ENCODE data around the gene COMMD10.
"Not testable (repeated sequence)": the region's sequence is repeated elsewhere in the genome, so short reads cannot be mapped to it uniquely, and the experiment has no call there.

The COMMD10 gene

DNA sequence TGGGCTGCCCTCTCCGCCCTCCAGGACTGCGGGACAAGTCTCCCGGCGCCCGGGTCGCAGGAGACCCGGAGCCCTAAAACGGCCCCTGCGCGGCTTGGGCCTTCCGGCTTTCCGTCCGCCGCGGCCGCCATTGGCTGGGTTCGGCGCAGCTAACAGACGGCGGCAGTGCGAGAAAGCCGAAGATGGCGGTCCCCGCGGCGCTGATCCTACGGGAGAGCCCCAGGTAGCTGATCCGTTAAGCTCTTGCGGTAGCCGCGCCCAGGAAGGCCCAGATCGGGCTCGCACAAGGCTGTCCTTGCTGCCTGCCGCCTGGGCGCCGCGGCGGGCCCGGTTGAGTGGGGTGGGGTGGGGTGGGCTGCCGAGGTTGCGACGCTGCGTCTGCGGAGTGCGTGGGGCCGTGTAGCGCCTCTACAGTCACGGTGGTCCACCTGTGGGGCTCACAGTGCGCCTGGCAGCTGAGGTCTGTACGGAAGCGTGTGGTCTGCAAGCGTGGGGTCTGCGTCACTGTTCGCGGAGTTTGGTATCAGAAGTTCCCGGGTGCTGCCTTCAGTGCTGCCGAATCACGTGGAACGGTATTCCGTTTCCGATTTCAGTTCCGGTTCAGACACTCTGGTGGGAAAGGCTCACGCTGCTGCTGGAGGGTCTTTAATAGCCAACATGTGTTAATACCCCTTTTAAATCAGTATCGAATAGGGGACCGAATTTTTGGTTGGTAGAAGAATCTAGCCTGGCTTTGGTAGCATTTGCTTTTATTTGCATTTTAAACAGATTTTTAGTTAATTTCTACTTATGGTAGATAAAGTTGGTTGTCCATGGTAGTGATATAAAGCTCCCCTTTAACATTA, at the start of gene COMMD10:
Gene COMMD10, plus strand, starts transcription at position 155 of the 845 bp plus-strand sequence.
- DNase-seq (ENCODE audit: low read depth, low spot score) = peak; percentile 52

GRCh38 chr5:116035123-116035522, 49.7 kb upstream of the COMMD10 start:
- DNase-seq (ENCODE audit: low read depth, low spot score) = no peak

DNA sequence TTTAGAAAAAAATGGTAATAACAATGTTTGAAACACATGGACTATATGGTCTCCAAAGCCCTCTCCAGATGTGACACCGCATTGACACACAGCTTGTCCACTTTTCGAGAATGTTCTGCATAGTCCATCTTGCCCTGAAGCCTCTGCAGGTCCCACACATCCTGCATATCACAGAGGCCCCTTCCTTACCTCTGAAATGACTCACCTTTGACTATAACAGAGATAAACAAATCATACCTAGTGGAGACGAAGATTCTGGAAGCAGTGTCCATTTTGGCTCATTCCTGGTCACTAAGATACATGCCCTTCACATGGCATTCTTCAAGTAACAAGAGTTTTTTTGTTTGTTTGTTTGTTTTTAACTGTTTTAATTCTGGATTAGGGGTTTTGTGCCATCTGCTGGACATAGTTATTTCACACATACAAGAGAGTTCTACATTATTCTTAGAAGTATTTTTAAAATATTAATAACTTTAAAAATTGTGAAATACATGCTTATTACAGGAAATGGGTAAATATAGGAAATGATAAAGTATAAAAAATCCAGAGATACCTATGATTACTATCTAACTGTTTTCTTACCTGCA, 47.5 kb upstream of the COMMD10 start:
- DNase-seq (ENCODE audit: low read depth, low spot score) = no peak

GRCh38 chr5:116038817-116039216, 46.0 kb upstream of the COMMD10 start:
- no peak for DNase-seq (ENCODE audit: low read depth, low spot score)

GRCh38 chr5:116042375-116042774, 42.5 kb upstream of the COMMD10 start:
- DNase-seq (ENCODE audit: low read depth, low spot score) = no peak

DNA sequence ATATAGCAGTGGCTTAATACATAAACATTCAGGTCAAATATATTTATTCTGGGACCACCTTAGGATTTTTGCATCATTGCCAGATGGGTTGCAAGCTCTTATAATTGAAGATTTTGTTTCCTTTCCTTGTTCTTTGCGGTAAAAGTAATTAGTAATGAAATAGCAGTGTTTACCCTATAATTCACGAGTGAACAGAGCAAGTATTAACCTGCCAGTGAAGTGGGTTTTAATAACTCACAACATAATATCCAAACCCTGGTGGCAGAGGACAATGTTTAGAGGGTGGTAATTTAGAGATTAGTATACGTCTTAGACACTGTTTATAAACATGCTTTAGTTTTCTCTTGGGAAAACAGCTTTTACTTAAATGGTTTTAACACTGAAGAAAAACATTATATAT, 40.8 kb upstream of the COMMD10 start:
- DNase-seq (ENCODE audit: low read depth, low spot score) = no peak

GRCh38 chr5:116045821-116046220, 39.0 kb upstream of the COMMD10 start:
- no peak for DNase-seq (ENCODE audit: low read depth, low spot score)

- DNase-seq (ENCODE audit: low read depth, low spot score) = no peak
Measured at GRCh38 chr5:116046261-116046660, 38.6 kb upstream of the COMMD10 start.

GRCh38 chr5:116046823-116047222, 38.0 kb upstream of the COMMD10 start:
- no peak for DNase-seq (ENCODE audit: low read depth, low spot score)

DNA sequence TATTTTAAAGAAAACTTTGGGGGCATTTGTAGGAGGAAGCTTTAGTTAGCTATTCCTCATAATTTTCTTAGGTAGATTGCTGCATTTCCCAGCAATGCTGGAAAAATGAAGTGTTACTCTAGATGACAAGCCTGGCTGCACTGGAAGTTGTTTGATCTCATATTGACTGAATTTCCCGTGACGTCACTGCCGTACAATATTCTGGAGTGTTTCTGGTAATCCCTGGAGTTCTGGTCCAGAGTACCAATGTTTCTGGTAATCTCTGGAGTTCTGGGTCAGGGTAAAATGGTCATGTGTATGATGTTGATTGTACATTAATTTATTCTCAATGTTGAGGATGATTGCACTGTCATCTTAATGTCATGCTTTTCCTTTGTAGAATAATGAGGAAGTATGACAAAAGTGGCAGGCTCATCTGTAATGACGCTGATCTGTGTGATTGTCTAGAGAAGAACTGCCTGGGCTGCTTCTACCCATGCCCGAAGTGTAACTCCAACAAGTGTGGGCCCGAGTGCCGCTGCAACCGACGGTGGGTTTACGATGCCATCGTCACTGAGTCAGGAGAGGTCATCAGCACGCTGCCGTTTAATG, 26.4 kb upstream of the COMMD10 start:
- no peak for DNase-seq (ENCODE audit: low read depth, low spot score)

GRCh38 chr5:116062352-116062751, 22.5 kb upstream of the COMMD10 start:
- no peak for DNase-seq (ENCODE audit: low read depth, low spot score)

DNA sequence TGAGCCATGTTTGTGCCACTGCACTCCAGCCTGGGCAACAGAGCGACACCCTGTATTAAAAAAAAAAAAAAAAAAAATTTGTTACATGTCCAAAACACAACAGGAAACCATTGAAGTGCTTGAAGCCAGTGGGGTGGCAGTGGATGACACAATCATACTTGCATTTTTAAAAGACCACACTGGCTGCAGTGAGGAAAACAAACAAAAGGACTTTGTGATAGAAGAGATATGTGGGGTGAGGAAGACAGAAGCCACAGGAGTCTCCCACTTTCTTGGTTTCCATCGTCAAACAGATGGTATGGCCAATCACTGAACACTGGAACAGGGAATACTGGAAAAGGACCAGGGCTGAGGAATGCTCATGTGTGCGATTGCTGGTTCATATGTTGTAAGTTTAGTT, 20.9 kb upstream of the COMMD10 start:
- DNase-seq (ENCODE audit: low read depth, low spot score) = no peak

DNA sequence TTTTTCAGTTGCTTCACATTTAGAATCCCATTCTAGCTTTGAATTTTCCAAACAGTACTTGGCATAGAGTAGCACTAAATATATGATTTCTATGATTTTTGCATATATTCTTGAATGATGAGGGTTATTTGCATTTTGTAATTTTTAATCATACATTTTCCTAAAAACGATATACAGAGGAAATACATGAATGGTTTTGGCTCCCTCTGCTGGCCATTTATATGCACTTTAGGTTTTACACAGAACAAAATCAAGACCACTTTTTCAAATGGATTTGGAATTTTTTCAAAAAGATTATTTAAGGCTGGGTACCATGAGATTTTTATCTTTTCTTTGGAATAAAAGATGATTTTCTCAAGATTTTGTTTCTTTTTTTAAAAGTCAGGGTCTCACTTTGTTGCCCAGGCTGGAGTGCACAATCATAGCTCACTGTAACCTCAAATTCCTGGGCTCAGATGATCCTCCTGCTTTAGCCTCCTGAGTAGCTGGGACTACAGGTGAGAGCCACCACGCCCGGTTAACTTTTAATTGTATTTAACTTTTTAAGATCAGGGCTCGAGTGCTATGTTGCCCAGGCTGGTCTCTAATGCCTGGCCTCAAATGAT, 16.7 kb upstream of the COMMD10 start:
- DNase-seq (ENCODE audit: low read depth, low spot score) = peak; percentile 49

GRCh38 chr5:116071211-116071610, 13.6 kb upstream of the COMMD10 start:
- DNase-seq (ENCODE audit: low read depth, low spot score) = no peak

DNA sequence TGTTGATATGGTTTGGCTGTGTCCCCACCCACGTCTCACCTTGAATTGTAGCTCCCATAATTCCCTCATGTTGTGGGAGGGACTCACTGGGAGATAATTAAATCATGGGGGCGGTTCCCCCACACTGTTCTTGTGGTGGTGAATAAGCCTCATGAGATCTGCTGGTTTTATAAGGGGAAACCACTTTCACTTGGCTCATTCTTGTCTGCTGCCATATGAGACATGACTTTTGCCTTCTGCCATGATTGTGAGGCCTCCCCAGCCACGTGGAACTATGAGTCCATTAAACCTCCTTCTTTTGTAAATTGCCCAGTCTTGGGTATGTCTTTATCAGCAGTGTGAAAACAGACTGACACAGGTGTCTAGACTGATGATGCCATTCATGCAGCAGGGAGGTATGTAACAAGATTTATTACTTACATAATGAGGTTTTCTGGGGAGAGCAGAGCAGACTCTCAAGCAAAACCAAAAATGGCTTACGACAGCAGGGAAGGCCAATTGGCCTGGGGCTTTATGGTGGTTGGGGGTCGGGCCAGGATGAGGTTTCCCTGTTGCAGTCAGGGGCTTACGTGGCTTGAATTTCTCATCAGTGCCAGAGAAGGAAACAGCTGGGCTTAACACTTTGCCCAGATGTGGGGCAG, 9.5 kb upstream of the COMMD10 start:
- no peak for DNase-seq (ENCODE audit: low read depth, low spot score)

- DNase-seq (ENCODE audit: low read depth, low spot score) = no peak
Measured at GRCh38 chr5:116076496-116076895, 8.3 kb upstream of the COMMD10 start.

- DNase-seq (ENCODE audit: low read depth, low spot score) = no peak
Measured at GRCh38 chr5:116078199-116078598, 6.6 kb upstream of the COMMD10 start.

DNA sequence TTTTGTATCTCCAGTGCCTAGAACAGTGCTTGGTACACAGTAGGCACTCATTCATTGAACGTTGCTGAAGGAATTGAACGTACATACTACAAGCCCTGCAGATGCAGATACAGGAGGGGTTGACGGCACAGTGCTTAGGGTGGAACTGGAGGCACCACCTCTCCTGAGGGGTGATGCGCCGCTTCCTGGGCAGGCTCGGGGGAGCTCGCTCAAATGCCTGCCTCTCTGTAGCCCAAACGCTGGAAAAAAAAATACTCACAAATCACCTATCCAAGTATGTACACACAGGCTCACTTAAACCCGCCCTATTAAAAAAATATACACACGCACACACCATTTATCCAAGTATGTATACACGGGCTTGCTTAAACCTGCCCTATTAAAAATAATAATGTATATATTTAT, 536 bp upstream of the COMMD10 start:
- DNase-seq (ENCODE audit: low read depth, low spot score) = no peak

DNA sequence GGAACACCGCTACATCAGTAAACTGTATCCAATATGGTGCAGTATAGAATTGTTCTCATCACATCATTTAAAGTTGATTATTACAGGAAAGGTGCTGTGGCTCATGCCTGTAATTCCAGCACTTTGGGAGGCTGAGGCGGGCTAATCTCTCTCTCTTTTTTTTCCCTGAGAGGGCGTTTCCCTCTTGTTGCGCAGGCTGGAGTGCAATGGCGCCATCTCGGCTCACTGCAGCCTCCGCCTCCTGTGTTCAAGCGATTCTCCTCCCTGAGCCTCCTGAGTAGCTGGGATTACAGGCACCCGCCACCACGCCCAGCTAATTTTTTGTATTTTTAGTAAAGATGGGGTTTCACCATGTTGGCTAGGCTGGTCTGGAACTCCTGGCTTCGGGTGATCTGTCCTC, 1.5 kb downstream of the COMMD10 start:
- DNase-seq (ENCODE audit: low read depth, low spot score) = not testable (repeated sequence)

DNA sequence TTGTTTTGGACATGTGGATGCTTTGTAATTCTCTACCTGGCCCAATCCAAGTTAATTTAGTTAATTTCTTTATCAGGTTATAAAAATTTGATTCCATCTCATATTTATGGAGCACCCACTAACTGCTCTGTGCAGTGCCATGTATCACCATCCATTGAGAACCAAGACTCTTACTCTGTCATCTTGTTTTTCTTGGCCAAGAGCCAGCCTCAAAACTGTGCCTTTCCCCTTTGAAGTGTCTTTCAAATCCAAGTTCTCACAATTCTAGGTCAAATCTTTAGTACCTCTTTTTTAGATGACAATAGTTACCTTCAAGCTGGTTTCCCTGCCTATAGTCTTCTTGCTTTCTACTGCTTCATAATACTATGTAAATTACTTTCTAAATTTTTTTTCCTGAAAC, 3.2 kb downstream of the COMMD10 start:
- no peak for DNase-seq (ENCODE audit: low read depth, low spot score)

DNA sequence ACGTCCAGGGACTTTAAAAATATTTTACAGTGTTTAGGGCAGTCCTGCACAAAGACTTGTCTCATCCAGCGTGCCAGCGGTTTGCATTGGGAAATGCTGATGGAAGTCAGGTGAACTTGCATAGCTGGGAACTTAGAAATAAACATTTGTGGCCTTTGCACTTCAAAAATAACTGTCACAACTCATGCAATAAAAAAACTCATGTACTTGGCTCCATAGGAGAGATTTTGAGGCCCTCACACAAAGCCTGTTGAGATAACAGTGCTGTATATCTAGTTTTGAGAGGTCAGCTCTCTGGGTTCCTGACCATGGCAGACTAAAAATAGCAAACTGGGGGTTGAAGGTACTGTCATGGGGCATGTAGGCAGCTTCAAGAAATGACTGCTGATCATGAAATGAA, 5.5 kb downstream of the COMMD10 start:
- DNase-seq (ENCODE audit: low read depth, low spot score) = no peak

DNA sequence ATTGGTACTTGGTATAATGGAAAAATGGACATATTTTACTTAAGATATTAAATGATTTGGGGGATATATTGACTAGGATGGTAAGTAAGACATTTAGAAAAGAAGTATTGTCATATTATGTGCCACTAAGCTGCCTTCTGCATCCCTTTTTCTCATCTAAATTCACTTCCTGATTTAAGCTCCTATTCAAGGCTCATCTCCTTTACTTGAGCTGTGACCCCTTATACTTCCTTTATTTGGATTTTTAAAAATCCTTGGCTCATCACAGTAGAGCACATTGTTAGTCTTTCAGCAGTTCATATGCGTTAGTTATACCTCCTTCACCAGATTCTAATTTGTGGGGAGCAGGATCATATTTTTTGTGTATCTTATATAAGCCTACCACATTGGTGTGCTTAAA, 6.6 kb downstream of the COMMD10 start:
- DNase-seq (ENCODE audit: low read depth, low spot score) = no peak

All from smooth muscle cell of the brain vasculature (primary cell).